Stomach smooth muscle (tissue), 2 donors: ENCODE measurements around the gene LYSMD3.

Experiments
- H3K27ac ChIP-seq: one replicate; pipeline ENCODE4 v1.7.0; 2013; ENCODE audit warnings: mild to moderate bottlenecking, low read length, inconsistent platforms
- H3K27me3 ChIP-seq, 2 donors: one replicate each; pipeline ENCODE4 v1.7.0; 2013; ENCODE audit warnings: low read length in 2 of 2; ENCODE audit not compliant: insufficient read depth in 2 of 2, control insufficient read depth in 1 of 2
- H3K36me3 ChIP-seq, 2 donors: one replicate each; pipeline ENCODE4 v1.7.0; 2013; ENCODE audit warnings: low read length in 2 of 2; ENCODE audit not compliant: control insufficient read depth in 2 of 2, insufficient read depth in 2 of 2
- H3K4me1 ChIP-seq: one replicate; pipeline ENCODE4 v1.7.0; 2013; ENCODE audit warnings: low read length; ENCODE audit not compliant: control insufficient read depth, insufficient read depth
- H3K4me3 ChIP-seq, 2 donors: one replicate each; pipeline ENCODE4 v1.7.0; 2013; ENCODE audit warnings: low read length in 2 of 2
- H3K9ac ChIP-seq, 2 donors: one replicate each; pipeline ENCODE4 v1.7.0; 2013; ENCODE audit warnings: low read length in 2 of 2, mild to moderate bottlenecking in 1 of 2
- H3K9me3 ChIP-seq, 2 donors: one replicate each; pipeline ENCODE4 v1.7.0; 2013; ENCODE audit warnings: low read length in 2 of 2; ENCODE audit not compliant: control insufficient read depth in 2 of 2
- donor health status: healthy.
- donor health status: Pancreatic carcinoma.

Gene LYSMD3

GRCh38 chr5:90558344-90559192 is 29.2 kb upstream of the LYSMD3 start, which contains the start of gene ADGRV1:
Gene ADGRV1, plus strand, starts transcription at chr5:90558797. Its CDS starts 99 bp downstream, at chr5:90558896.
- H3K9ac ChIP-seq, result no peak within 1 kb of the TSS
- peak within 1 kb of the TSS; percentile 53 to 63 for H3K4me3 ChIP-seq
- peaks cover 21 to 27% of the 10 kb centered on the region in 2 donors for H3K27me3 ChIP-seq
- no peak within 1 kb of the TSS for H3K27ac ChIP-seq
- H3K36me3 ChIP-seq, result no peaks in the 10 kb centered on the region
- H3K9me3 ChIP-seq, result no peaks in the 10 kb centered on the region
- peaks cover 9% of the 10 kb centered on the region for H3K4me1 ChIP-seq

- H3K9ac ChIP-seq, result no peak overlapping the region
- no peaks in the 10 kb centered on the region for H3K36me3 ChIP-seq
- H3K27me3 ChIP-seq, result peaks cover 21 to 27% of the 10 kb centered on the region in 2 donors
- H3K9me3 ChIP-seq, result no peaks in the 10 kb centered on the region
- H3K27ac ChIP-seq, result no peak overlapping the region
- peak overlapping the region; percentile 53 to 63 for H3K4me3 ChIP-seq
- H3K4me1 ChIP-seq, result peaks cover 9% of the 10 kb centered on the region
Observed at GRCh38 chr5:90557871-90558270, 28.5 kb upstream of the LYSMD3 start.

- no peak overlapping the region for H3K27ac ChIP-seq
- H3K4me1 ChIP-seq, result peaks cover 9% of the 10 kb centered on the region
- H3K9me3 ChIP-seq, result no peaks in the 10 kb centered on the region
- H3K4me3 ChIP-seq, result no peak overlapping the region
- no peaks in the 10 kb centered on the region for H3K36me3 ChIP-seq
- H3K27me3 ChIP-seq, result peaks cover 21 to 27% of the 10 kb centered on the region in 2 donors
- no peak overlapping the region for H3K9ac ChIP-seq
Observed at GRCh38 chr5:90557391-90557790, 28.0 kb upstream of the LYSMD3 start.

DNA sequence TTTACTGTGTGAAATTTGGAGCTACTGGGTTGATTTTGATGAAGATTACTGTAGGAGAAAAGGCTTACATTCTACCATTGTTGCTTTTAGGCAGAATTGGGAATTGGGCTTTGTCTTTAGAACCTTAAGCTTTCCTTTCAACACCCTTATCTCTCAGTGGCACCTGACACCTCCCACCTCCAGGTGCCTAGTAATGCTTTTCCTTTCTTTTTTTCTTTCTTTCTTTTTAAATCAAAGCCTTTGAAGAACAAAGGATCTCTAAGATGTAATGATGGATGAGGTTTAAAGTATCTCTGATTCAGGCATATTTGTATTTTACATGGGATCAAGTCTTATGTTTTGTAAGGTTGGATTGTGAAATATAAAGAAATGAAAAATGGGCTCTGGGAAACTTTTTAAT is 26.3 kb upstream of the LYSMD3 start:
- Histone ChIP-seq H3K4me1 (peaks cover 9% of the 10 kb centered on the region), H3K9ac (no peak overlapping the region), H3K4me3 (no peak overlapping the region), H3K9me3 (no peaks in the 10 kb centered on the region), H3K36me3 (no peaks in the 10 kb centered on the region), H3K27me3 (peaks cover 21 to 25% of the 10 kb centered on the region in 2 donors), H3K27ac (no peak overlapping the region)

- no peaks in the 10 kb centered on the region for H3K9me3 ChIP-seq
- peaks cover 21 to 22% of the 10 kb centered on the region in 2 donors for H3K27me3 ChIP-seq
- no peak overlapping the region for H3K9ac ChIP-seq
- H3K27ac ChIP-seq, result no peak overlapping the region
- no peak overlapping the region for H3K4me3 ChIP-seq
- H3K4me1 ChIP-seq, result peaks cover 9% of the 10 kb centered on the region
- no peaks in the 10 kb centered on the region for H3K36me3 ChIP-seq
Observed at GRCh38 chr5:90554358-90555006, 25.1 kb upstream of the LYSMD3 start.

DNA sequence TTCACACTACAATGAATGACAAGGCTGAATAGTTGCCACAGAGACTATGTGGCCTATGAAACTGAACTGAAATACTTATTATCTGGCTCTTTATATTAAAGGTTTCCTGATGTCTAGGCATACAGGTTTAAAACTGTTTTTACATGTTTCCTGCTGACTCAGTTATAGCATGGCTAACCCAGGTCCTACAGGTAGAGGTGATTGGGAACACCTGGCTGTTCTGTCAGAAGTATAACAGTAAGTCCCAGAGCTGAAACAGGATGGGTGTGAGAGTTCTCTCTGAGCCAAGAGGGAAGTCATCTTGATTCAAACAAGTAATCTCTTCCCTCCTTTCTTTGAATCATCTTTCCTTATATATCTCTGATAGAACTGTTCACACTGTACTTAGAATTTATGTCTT is 24.3 kb upstream of the LYSMD3 start:
- Histone ChIP-seq H3K4me3 (no peak overlapping the region), H3K36me3 (no peaks in the 10 kb centered on the region), H3K9me3 (no peaks in the 10 kb centered on the region), H3K9ac (no peak overlapping the region), H3K4me1 (peaks cover 6% of the 10 kb centered on the region), H3K27ac (no peak overlapping the region), H3K27me3 (peaks cover 17% of the 10 kb centered on the region in 2 donors)

DNA sequence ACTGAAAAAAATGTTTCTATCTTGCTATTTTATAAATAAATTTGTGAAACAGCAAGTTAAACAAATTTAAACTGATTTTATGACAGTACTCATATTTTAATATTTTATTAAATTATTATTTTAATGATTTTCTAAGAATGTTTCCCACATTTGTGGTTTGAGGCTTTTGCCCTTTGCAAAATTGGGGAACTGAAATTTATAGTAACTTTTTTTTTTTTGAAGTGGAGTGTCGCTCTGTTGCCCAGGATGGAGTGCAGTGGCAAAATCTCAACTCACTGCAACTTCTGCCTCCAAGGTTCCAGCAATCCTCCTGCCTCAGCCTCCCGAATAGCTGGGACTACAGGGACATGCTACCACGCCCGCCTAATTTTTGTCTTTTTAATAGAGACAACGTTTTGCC is 22.0 kb upstream of the LYSMD3 start:
- Histone ChIP-seq H3K9me3 (no peaks in the 10 kb centered on the region), H3K9ac (no peak overlapping the region), H3K4me3 (no peak overlapping the region), H3K27me3 (peaks cover 4 to 7% of the 10 kb centered on the region in 2 donors), H3K27ac (no peak overlapping the region), H3K4me1 (no peaks in the 10 kb centered on the region), H3K36me3 (no peaks in the 10 kb centered on the region)

- no peak overlapping the region for H3K4me3 ChIP-seq
- no peaks in the 10 kb centered on the region for H3K9me3 ChIP-seq
- no peak overlapping the region for H3K27ac ChIP-seq
- H3K36me3 ChIP-seq, result no peaks in the 10 kb centered on the region
- H3K9ac ChIP-seq, result no peak overlapping the region
- H3K27me3 ChIP-seq, result peaks cover 4 to 9% of the 10 kb centered on the region in 2 donors
- H3K4me1 ChIP-seq, result no peaks in the 10 kb centered on the region
Observed at GRCh38 chr5:90550963-90551362, 21.6 kb upstream of the LYSMD3 start.

- no peak overlapping the region for H3K4me3 ChIP-seq
- no peaks in the 10 kb centered on the region for H3K9me3 ChIP-seq
- peaks cover 2 to 9% of the 10 kb centered on the region in 2 donors for H3K27me3 ChIP-seq
- no peak overlapping the region for H3K27ac ChIP-seq
- H3K4me1 ChIP-seq, result no peaks in the 10 kb centered on the region
- H3K36me3 ChIP-seq, result no peaks in the 10 kb centered on the region
- H3K9ac ChIP-seq, result no peak overlapping the region
Observed at GRCh38 chr5:90549729-90550275, 20.4 kb upstream of the LYSMD3 start.

DNA sequence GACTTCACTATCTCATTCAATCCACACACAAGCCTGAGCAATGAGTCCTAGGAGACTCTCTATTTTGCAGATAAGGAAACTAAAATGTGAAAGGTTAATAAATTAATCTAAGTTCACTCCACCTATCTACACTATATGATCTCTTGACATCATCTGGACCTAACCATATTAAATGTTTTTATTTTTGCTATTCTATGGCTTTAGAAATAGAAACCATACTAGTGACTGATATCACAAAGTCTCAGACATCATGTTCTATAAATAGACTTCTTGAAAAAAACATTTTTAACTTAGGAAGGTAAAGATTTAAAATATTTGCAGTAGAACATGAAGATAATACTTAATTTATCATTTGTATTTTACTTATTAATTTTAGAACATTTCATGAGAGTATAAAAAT is 19.8 kb upstream of the LYSMD3 start:
- no peaks in the 10 kb centered on the region for H3K36me3 ChIP-seq
- no peaks in the 10 kb centered on the region for H3K4me1 ChIP-seq
- H3K9me3 ChIP-seq, result no peaks in the 10 kb centered on the region
- peaks cover 2 to 9% of the 10 kb centered on the region in 2 donors for H3K27me3 ChIP-seq
- no peak overlapping the region for H3K9ac ChIP-seq
- no peak overlapping the region for H3K4me3 ChIP-seq
- no peak overlapping the region for H3K27ac ChIP-seq
